ENCODE data around the gene PLCL2.

DNA sequence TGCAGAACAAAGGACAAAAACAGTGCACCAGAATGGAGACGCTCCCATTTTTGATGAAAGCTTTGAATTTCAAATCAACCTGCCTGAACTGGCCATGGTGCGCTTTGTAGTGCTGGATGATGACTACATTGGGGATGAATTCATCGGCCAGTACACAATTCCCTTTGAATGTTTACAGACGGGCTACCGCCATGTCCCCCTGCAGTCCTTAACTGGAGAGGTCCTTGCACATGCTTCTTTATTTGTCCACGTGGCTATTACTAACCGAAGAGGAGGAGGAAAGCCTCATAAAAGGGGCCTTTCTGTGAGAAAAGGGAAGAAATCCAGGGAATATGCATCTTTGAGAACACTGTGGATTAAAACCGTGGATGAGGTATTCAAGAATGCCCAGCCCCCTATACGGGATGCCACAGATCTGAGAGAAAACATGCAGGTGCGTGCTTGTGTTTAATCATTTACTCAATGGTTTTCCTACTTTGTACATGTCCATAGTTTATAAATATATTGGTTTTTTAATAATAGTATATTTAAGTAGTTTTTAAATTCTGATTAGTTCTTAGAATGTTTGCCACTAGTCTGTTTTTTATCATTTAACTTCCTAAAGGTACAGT lies 127.1 kb downstream of the PLCL2 start:
- TF ChIP-seq, protein P1, sequence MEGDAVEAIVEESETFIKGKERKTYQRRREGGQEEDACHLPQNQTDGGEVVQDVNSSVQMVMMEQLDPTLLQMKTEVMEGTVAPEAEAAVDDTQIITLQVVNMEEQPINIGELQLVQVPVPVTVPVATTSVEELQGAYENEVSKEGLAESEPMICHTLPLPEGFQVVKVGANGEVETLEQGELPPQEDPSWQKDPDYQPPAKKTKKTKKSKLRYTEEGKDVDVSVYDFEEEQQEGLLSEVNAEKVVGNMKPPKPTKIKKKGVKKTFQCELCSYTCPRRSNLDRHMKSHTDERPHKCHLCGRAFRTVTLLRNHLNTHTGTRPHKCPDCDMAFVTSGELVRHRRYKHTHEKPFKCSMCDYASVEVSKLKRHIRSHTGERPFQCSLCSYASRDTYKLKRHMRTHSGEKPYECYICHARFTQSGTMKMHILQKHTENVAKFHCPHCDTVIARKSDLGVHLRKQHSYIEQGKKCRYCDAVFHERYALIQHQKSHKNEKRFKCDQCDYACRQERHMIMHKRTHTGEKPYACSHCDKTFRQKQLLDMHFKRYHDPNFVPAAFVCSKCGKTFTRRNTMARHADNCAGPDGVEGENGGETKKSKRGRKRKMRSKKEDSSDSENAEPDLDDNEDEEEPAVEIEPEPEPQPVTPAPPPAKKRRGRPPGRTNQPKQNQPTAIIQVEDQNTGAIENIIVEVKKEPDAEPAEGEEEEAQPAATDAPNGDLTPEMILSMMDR (IDR thresholded peaks at IDR 0.05; ENCODE audit: low read depth, low read length): no peak
- TF ChIP-seq, protein P2, sequence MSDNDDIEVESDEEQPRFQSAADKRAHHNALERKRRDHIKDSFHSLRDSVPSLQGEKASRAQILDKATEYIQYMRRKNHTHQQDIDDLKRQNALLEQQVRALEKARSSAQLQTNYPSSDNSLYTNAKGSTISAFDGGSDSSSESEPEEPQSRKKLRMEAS (IDR thresholded peaks at IDR 0.05; ENCODE audit: low read depth, low read length): no peak
- TF ChIP-seq POLR2A (IDR thresholded peaks at IDR 0.05; ENCODE audit: extremely low read depth, insufficient read length): no peak

Data from NB4 (cell line).